ENCODE measurements around the gene MDK.

GRCh38 chr11:46372086-46372485 lies 9.4 kb upstream of the MDK start:
- no peak for TF ChIP-seq CTCF (conservative IDR thresholded peaks at IDR 0.05; ENCODE audit: low read depth in 2 of 2)
- TF ChIP-seq EZH2 (IDR thresholded peaks at IDR 0.05; ENCODE audit: low read depth, unreplicated experiment): no peak

All from GM23338 (cell line).